NCI-H128 (cell line): ENCODE results near the gene KRT38.

ENCODE experiments used
- DNase-seq: peaks from one replicate; lab custom pipeline; 2025; ENCODE audit not compliant: unreplicated experiment; lab: John Stamatoyannopoulos, UW

Gene KRT38

DNA sequence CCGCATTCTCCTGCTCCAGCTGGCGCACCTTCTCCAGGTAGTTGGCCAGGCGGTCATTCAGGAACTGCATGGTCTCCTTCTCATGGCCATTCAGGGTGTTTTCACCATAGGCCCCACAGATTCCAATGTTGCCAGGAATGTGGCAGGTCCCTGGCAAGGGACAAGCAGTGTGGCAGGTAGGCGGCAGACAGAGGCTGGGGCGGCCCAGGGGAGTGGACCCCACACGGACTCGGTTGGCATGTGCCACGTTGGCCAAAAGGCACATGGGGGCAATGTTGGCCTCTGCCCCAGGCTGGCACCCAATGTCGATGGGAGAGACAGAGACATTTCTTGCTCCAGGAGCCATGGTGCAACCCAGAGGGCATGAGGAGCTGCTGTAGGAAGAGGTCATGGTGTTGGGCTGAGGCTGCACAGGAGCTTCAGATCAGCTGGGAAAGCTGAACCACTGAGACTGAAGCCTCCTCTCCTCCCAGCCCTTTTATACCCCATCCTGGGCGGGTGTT, at the start of gene KRT38:
TSS of gene KRT38 (minus strand) at position 453 of the 503 bp plus-strand sequence. CDS start at position 391, 62 bp downstream.
- no peak for DNase-seq

- DNase-seq = no peak
Measured at GRCh38 chr17:41489531-41489930, 48.7 kb upstream of the KRT38 start, which contains the start of gene KRT36. TSS of gene KRT36 (minus strand) at chr17:41489910. CDS start at chr17:41489864, 46 bp downstream.

- no peak for DNase-seq
Measured at GRCh38 chr17:41486809-41487530, 46.2 kb upstream of the KRT38 start.

- no peak for DNase-seq
Measured at GRCh38 chr17:41486316-41486715, 45.5 kb upstream of the KRT38 start.

GRCh38 chr17:41484920-41485904, 44.4 kb upstream of the KRT38 start:
- no peak for DNase-seq

DNA sequence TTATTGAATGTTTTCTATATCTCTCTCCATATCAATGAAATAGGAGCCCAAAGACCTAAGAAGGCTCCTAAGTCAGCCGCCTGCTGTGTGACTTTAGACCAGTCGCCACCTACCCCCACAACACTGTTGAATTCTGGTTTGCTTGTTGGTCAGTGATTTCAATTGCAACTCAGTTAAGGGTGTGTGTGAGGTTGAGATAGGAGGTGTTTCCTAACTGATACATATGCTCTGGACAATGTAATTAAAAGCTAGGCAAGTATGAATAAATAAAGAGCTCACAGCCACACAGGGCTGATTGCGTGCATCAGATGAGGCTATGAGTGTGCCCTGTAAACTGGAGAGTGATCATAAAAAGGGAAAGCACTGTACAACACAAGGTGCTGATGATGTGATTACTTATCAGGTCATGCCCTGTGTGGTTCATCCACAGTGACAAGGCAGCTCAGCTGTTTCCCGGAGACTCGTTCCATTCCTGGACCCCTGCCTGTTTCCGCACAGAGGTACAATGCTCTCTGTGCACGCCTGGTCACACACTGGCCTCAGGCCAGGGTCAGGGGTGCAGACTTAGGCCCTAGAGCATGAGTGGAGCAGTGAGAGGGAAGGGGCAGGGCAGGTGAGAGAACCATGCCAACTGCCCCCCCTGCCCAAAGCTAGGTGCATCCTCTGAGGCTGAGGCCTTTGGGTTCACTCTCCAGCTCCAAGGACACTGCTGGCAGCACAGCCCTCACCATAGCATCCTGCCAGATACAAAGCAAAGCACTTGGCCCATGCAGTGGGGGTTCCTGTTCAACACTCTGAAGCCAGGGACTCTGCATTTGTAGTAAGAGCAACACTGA, 43.4 kb upstream of the KRT38 start:
- DNase-seq = no peak

GRCh38 chr17:41483531-41483930, 42.7 kb upstream of the KRT38 start:
- no peak for DNase-seq

- no peak for DNase-seq
Measured at GRCh38 chr17:41481036-41481435, 40.3 kb upstream of the KRT38 start, which contains the start of gene KRT35. TSS of gene KRT35 (minus strand) at chr17:41481151. CDS start at chr17:41481097, 54 bp downstream.

GRCh38 chr17:41480581-41480980, 39.8 kb upstream of the KRT38 start:
- no peak for DNase-seq

- no peak for DNase-seq
Measured at GRCh38 chr17:41480136-41480535, 39.4 kb upstream of the KRT38 start.

GRCh38 chr17:41478237-41478636, 37.5 kb upstream of the KRT38 start:
- DNase-seq = no peak

DNA sequence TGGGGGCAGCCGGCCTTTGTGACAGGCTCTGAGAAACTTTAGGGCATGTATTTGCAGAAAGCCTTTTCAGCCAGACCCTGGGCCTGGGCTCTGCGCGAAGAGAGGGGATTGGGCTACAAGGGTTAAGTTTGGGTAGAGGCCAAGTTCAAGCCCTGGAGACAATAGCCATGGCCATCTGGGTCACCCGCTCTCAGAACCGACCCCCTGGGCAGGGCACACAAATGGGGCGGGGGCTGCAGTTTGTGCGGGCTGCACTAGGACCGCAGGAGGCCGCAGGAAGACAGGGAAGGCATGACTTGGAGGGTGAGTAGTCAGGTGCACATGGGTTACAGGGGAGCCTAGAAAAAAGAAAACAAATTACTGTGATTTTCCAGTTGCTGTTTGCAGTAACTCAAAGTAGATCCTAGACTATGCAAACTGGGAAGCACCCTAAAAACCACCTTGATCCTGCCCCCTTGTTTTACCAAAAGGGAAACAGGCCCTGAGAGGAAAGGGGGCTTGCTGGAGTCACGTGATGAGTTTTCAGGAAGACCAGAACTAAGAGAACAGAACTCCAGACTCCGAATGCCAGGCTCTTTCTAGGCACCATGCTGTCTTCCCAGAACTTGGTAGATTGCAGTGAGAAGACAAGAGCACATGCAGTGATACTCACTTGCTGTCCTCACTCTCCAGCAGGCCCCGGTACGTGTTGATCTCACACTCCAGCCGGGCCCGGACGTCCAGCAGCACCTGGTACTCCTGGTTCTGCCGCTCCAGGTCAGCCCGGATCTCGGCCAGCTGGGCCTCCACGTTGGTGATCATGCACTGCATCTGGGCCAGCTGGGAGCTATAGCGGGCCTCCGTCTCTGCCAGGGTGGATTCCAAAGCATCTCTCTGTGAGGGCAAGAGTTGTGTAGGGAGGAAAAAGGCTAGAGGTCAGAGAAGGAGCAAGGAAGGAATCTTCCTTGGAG, 36.4 kb upstream of the KRT38 start:
- DNase-seq = no peak

DNA sequence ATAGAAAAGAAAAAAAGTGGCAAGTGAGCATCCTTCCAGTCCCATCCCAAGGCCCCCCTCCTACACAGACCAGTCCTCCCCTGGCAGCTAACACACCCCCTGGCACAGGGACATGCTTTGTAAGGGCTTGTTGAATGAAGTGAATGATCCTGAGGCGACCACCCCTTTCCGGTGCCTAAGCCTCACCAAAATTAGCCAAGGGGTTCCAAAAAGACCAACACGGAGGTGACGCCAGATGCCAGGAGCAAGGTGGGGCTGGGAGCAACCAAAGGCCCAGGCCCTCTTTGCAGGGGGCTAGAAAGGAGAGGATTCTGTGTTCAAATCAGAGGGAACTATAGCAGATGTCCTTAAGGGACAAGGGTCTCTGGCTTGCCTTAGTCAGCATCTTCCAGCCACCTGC, 34.6 kb upstream of the KRT38 start:
- no peak for DNase-seq

DNA sequence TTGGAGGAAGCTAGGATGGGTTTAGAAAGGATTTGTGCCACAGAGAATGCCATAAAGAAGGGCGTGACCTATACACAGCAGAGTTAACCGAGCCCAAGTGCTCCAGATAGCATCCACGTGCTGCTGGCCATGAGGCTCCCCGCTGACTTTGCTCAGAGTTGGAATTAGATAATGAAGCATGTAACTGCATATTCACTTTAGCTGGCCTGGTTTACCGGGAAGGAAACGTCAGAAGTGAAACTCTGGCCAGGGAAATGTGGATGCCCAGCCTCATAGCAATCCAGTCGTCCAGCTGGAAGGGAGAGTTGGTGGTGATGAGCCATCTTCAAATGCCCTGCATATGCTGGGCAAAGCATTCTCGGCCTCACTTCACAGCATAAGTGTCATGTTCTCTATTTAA, 34.1 kb upstream of the KRT38 start:
- no peak for DNase-seq

- no peak for DNase-seq
Measured at GRCh38 chr17:41468346-41468745, 27.6 kb upstream of the KRT38 start.

- no peak for DNase-seq
Measured at GRCh38 chr17:41467561-41467960, 26.8 kb upstream of the KRT38 start.

DNA sequence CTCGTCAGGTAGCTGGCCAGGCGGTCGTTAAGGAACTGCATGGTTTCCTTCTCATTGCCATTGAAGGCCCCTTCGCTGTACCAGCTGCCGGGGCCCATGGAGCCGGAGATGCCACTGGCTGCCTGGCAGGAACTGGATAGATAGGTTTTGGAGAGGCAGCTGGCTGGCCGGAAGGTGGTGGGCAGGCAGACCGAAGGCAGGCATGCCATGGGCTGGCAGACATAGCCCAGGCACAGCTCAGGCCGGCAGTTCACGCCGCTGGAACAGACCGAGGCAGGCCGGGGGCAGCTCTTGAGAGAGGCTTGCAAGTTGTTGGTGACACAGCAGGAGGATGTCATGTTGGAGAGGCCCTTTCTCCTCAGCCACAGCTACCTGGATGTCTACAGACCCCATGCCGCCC, 26.2 kb upstream of the KRT38 start, which contains the start of gene KRT32:
TSS of gene KRT32 (minus strand) at position 399 of the 400 bp plus-strand sequence. CDS start at position 338, 61 bp downstream.
- no peak for DNase-seq

DNA sequence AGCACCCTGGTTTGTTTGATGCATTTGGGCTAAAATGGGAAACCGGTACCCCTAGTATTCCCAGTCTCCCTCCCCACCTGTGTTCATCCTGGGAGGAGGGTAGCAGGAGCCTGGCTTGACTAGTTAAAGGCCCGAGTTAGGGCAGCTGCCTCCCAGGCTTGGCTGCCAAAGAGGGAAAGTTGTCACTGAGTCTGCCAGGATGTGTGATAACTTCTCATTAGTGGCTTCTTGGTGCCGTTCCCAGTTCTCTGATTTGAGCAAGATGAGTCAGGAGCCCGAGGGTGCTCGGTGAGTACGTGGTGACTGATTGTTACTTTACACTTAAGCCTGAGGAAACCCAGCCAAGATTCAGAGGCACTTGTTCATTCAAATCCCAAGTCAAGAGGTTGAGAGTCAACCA, 23.9 kb upstream of the KRT38 start:
- DNase-seq = no peak

- no peak for DNase-seq
Measured at GRCh38 chr17:41464173-41464572, 23.4 kb upstream of the KRT38 start.
